ENCODE measurements around the gene RNF130. TPM values are rescaled to one million over a fixed set of nuclear protein-coding genes. Genes with fewer than 3 reads are reported as not detected.
"Not testable (repeated sequence)": the region's sequence is repeated elsewhere in the genome, so short reads cannot be mapped to it uniquely, and the experiment has no call there.

Gene RNF130
- total RNA-seq, 1 donor = 194 TPM

GRCh38 chr5:179980767-179981166 lies 90.8 kb downstream of the RNF130 start:
- no peak for DNase-seq (ENCODE audit: low read depth in 2 of 3, low spot score in 2 of 3)

GRCh38 chr5:179978792-179979191 lies 92.8 kb downstream of the RNF130 start:
- peak in 1 of 3 donors; percentile 9 for DNase-seq (ENCODE audit: low read depth in 2 of 3, low spot score in 2 of 3)

DNA sequence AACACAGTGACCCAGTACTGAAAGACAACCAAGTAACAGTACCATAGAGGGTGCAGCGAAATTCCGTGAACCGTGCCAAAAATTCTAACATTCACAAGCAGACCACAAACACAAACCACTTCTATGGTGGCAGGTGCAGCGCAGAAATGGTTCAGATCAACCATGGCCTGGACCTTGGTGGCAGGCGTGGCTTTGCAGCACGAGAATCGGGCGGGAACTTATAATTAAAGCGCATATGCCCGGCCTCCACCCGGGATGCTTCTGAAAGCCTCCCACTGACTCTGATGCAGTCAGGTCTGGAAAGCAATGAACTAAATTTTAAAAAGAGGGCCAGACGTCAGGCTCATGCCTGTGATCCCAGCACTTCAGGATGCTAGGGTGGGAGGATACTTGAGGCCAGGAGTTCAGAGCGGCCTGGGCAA lies 95.8 kb downstream of the RNF130 start:
- no peak for DNase-seq (ENCODE audit: low read depth in 2 of 3, low spot score in 2 of 3)

- DNase-seq (ENCODE audit: low read depth in 2 of 3, low spot score in 2 of 3) = peak in 2 of 3 donors; percentile 60 to 71
Measured at GRCh38 chr5:179974946-179975712, 96.4 kb downstream of the RNF130 start.

- no peak for DNase-seq (ENCODE audit: low read depth in 2 of 3, low spot score in 2 of 3)
Measured at GRCh38 chr5:179974246-179974945, 97.2 kb downstream of the RNF130 start.

- no peak for DNase-seq (ENCODE audit: low read depth in 2 of 3, low spot score in 2 of 3)
Measured at GRCh38 chr5:179973391-179973790, 98.2 kb downstream of the RNF130 start.

DNA sequence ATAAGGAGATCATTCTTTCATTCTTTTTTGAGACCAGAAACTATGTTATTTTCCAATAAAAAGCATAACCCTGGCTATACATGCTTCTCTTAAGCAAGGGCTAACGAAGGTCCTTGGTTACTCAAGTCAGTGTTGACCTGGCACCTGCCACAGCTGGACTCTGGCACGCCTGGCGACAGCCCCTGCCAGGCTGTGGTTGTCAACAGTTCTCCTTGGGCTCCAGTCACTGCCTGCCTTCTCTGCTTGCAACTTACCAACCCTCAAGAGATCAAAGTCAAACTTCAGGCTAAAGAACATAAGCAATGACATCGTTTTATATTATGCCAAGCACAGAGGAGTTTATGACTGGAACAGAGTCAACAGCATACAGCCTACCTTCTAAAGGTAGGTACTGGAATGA lies 102.4 kb downstream of the RNF130 start:
- DNase-seq (ENCODE audit: low read depth in 2 of 3, low spot score in 2 of 3) = no peak

DNA sequence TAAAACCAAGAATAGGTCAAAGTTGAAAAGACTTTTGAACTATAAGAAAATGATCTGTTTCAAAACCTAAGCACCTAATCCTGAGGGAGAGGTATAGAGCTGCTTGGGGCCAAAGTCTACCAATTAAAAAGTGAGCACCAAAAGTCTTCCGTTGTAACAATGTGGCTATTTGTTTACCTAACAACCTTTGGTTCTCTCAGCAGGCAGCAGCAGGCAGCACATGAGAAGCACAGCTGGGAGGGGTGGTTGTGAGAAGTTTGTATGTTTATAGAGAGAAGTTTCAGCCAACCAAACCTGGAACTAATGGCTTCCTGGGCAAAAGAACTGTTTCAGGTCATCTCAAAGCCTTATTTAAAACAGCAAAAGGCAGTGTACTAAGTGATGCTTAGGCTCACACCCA lies 104.1 kb downstream of the RNF130 start:
- DNase-seq (ENCODE audit: low read depth in 2 of 3, low spot score in 2 of 3) = no peak

GRCh38 chr5:179964015-179964414 lies 107.5 kb downstream of the RNF130 start:
- DNase-seq (ENCODE audit: low read depth in 2 of 3, low spot score in 2 of 3) = no peak

DNA sequence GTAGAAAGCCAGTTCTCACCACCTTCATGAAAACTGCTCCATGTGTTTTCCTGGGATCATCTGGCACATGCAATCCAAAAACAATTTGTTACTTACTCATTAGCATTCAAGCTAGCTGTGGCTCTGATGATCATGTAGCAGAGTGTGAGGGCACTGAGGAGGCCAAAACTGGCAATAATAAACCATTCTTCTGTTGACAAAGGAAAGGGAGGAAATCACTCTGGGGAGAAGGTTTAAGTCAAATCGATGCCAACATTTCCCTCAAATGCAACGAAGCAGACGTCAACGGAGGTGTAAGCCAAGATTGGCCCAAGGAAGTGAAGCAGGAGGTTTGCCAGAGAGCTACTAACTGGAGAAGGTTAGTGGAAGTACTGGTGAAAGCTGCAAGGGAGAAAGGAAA lies 108.2 kb downstream of the RNF130 start:
- DNase-seq (ENCODE audit: low read depth in 2 of 3, low spot score in 2 of 3) = no peak

DNA sequence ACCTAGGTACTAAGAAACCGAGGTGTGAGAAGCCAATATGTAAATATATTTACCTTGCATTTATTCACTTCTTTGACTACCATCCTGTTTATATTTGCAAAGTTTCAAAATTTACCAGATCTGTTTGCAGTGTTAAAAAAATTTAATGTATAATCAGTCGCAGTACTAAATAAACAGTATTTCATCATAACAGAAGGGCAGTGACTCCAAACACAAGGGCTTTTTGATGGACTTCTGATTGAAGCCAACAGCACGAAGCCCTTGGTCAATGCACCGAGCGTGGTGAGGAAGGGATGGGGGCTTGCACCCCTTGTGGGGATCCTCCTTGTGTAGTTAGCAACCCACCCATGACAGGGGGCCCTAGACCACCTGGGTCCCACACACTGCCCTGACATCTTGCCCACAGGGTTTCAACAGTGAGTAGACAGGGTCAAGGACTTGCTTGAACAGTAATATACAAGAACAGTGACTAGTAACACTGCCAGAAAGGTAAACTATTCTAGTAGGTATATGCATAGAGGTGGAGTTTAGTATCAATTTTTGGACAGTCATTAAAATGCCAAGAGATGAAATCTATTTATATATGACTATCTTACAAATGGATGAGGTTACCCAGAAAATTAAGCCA lies 111.2 kb downstream of the RNF130 start:
- no peak for DNase-seq (ENCODE audit: low read depth in 2 of 3, low spot score in 2 of 3)

GRCh38 chr5:179959641-179960040 lies 111.9 kb downstream of the RNF130 start:
- DNase-seq (ENCODE audit: low read depth in 2 of 3, low spot score in 2 of 3) = no peak

- DNase-seq (ENCODE audit: low read depth in 2 of 3, low spot score in 2 of 3) = not testable (repeated sequence)
Measured at GRCh38 chr5:179959118-179959517, 112.4 kb downstream of the RNF130 start.

- no peak for DNase-seq (ENCODE audit: low read depth in 2 of 3, low spot score in 2 of 3)
Measured at GRCh38 chr5:179955630-179956029, 115.9 kb downstream of the RNF130 start.

DNA sequence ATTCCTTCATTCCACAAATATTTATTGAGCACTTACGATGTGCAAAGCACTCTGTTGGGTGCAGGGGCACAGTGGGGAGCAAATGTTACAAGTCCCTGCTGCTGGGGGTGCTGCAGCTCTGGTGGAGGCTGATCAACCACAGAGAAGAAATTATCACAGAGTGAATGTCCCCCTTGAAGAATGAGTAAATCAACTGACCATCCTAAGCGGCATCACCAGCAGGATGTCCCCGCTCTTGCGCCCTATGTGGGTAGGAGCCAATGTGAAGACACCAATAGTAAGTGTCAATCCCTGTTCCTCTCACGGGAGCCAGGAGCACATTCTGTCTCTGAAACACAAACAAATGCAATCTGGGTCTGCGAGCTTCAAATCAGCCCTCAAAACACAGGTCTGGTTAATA lies 116.5 kb downstream of the RNF130 start:
- no peak for DNase-seq (ENCODE audit: low read depth in 2 of 3, low spot score in 2 of 3)

DNA sequence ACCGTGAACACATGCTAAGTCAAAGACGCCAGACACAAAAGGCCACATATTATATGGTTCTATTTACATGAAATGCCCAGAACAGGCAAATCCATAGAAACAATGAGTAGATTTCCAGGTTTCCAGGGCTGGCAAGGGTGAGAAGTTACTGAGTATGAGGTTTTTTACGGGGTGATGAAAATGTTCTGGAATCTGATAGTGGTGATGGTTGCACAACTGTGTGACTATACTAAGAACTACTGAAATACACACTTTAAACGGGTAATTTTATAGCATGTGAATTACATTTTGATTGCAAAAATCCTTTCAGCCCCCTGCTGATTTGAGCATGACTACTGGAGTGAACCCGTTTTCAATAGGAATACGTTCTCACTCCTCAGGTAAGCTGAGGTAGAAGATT lies 117.1 kb downstream of the RNF130 start:
- no peak for DNase-seq (ENCODE audit: low read depth in 2 of 3, low spot score in 2 of 3)

GRCh38 chr5:179953987-179954386 lies 117.6 kb downstream of the RNF130 start:
- no peak for DNase-seq (ENCODE audit: low read depth in 2 of 3, low spot score in 2 of 3)

DNA sequence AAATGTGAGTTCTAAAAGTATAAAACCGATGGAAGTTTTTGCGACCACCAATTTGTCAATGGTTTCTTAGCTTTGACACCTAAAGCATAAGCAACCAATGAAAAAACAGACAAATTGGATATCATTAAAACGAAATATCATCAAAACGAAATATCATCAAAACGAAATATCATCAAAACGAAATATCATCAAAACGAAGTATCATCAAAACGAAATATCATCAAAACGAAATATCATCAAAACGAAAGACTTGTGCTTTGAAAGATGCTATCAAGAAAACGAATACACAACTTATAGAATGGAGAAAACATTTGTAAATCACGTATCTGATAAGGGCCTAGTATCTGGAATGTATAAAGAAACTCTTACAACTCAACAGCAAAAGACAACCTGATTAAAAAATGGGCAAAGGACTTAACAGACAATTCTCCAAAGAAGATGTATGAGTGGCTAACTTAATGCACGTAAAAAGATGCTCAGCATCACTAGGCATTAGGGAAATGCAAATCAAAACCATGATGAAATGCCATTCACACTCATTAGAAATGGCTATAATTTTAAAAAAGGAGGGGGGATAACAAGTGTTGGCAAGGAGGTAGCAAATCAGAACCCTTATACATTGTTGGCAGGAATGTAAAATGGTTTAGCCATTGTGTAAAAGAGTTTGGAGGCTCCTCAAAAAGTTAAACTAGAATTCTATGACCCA lies 134.4 kb downstream of the RNF130 start:
- no peak for DNase-seq (ENCODE audit: low read depth in 2 of 3, low spot score in 2 of 3)

DNA sequence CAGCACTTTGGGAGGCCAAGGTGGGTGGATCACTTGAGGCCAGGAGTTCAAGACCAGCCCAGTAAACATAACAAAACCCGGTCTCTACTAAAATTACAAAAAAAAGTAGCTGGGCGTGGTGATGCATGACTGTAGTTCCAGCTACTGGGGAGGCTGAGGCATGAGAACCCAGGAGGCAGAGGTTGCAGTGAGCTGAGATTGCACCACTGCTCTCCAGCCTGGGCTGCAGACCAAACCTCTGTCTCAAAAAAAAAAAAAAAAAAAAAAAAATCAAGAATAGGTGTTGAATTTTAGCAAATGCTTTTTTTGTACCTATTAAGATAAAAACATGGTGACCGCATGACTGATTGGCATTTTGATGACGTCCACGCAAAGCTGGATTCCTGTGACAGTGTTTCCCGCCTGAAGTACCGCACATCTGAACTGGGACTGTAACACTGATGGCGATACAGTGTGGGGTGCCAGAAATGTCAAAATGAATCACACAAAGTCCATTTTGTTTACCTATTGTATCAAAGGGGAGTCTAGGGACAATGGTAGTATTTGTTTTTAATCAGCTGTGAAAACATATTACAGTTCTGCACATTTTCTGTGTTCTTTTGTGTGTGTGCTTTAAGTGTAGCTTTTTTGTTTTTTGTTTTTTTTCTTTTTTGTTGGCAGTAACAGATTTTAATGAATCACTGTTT lies 140.6 kb downstream of the RNF130 start:
- no peak for DNase-seq (ENCODE audit: low read depth in 2 of 3, low spot score in 2 of 3)

DNA sequence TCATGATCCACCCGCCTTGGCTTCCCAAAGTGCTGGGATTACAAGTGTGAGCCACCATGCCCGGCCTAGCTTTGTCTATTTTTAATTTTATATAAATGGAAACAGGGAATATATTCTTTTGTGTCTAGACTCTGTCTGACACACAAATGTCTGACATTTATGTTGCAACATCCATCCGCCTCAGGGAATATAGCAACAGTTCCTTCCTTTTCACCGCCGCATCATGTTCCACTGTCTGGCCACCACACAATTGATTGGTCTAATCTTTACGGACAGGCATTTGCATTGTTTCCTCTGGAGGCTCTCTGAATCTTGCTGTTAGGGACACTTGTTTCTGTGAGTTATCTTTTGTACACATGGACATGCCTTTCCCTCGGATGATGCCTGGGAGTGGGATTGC lies 143.7 kb downstream of the RNF130 start:
- no peak for DNase-seq (ENCODE audit: low read depth in 2 of 3, low spot score in 2 of 3)

GRCh38 chr5:179926657-179927056 lies 144.9 kb downstream of the RNF130 start:
- no peak for DNase-seq (ENCODE audit: low read depth in 2 of 3, low spot score in 2 of 3)
